Measurements from ENCODE around the gene DYRK1A.

GRCh38 chr21:37560385-37560784, 193.8 kb downstream of the DYRK1A start:
- TF ChIP-seq CTCF (conservative IDR thresholded peaks at IDR 0.05; ENCODE audit: low read length), result no peak
- no peak for TF ChIP-seq EZH2phosphoT487 (IDR thresholded peaks at IDR 0.05; ENCODE audit: borderline replicate concordance)
